Neural cell (in vitro differentiated cells): ENCODE data around the gene RALGPS2. TPM values are rescaled to one million over a fixed set of nuclear protein-coding genes. Genes with fewer than 3 reads are reported as not detected.

Experiments
- H2AFZ ChIP-seq: fragments of 200-600, 300-800 bp; sonication (generic), shearing (Covaris generic); 2 replicates; pipeline ENCODE4 v1.6.0; 2014; ENCODE audit warnings: low read depth, mild to moderate bottlenecking, antibody characterized with exemption, low read length, moderate library complexity
- H3F3A ChIP-seq: fragments of 200-600 bp; shearing (Covaris generic); 2 replicates; pipeline ENCODE4 v1.6.1; 2016; ENCODE audit warnings: mild to moderate bottlenecking, moderate library complexity, mixed read lengths, antibody characterized with exemption, low read length; ENCODE audit not compliant: insufficient read depth, poor library complexity, severe bottlenecking
- H3K27ac ChIP-seq: fragments of 200-600, 300-800 bp; sonication (generic), shearing (Covaris generic); 2 replicates; pipeline ENCODE4 v1.5.1; 2014; ENCODE audit warnings: mild to moderate bottlenecking, low read length, moderate library complexity
- H3K27me3 ChIP-seq: fragments of 300-800, 200-600 bp; sonication (generic), shearing (Covaris generic); 2 replicates; pipeline ENCODE4 v1.6.0; 2014; ENCODE audit warnings: mild to moderate bottlenecking, low read depth, low read length, moderate library complexity; ENCODE audit not compliant: insufficient read depth
- H3K36me3 ChIP-seq: fragments of 300-800, 200-600 bp; sonication (generic), shearing (Covaris generic); 2 replicates; pipeline ENCODE4 v1.5.1; 2014; ENCODE audit warnings: mild to moderate bottlenecking, antibody characterized with exemption, low read length, moderate library complexity; ENCODE audit not compliant: insufficient read depth
- H3K4me2 ChIP-seq: fragments of 300-800, 200-600 bp; sonication (generic), shearing (Covaris generic); 2 replicates; pipeline ENCODE4 v1.6.0; 2014; ENCODE audit warnings: mild to moderate bottlenecking, low read length
- H3K4me3 ChIP-seq: fragments of 300-800, 200-600 bp; sonication (generic), shearing (Covaris generic); 2 replicates; pipeline ENCODE4 v1.5.1; 2014; ENCODE audit warnings: mild to moderate bottlenecking, low read length, moderate library complexity
- H3K79me2 ChIP-seq: fragments of 200-600 bp; shearing (Covaris generic); replicated peaks from 2 replicates; pipeline ENCODE4 v1.6.0; 2014; ENCODE audit warnings: mild to moderate bottlenecking, low read length, moderate library complexity; ENCODE audit not compliant: insufficient read depth
- H3K9ac ChIP-seq: fragments of 300-800, 200-600 bp; sonication (generic), shearing (Covaris generic); 2 replicates; pipeline ENCODE4 v1.6.1; 2016; ENCODE audit warnings: mild to moderate bottlenecking, low read length, mixed read lengths
- H3K9me2 ChIP-seq: fragments of 200-600 bp; shearing (Covaris generic); 2 replicates; pipeline ENCODE4 v1.6.1; 2016; ENCODE audit warnings: mild to moderate bottlenecking, low read length, mixed read lengths; ENCODE audit not compliant: insufficient read depth
- H3K9me3 ChIP-seq: fragments of 200-600, 300-800 bp; sonication (generic), shearing (Covaris generic); 2 replicates; pipeline ENCODE4 v1.6.1; 2016; ENCODE audit warnings: mild to moderate bottlenecking, mixed run types, low read length, moderate library complexity, mixed read lengths
- H4K20me1 ChIP-seq: fragments of 200-600 bp; shearing (Covaris generic); 2 replicates; pipeline ENCODE4 v1.6.1; 2016; ENCODE audit warnings: mild to moderate bottlenecking, mixed run types; ENCODE audit not compliant: insufficient read depth
- CTCF ChIP-seq: fragments of 450-650 bp; IDR thresholded peaks from 2 replicates; pipeline ENCODE4 v1.5.1; 2014; ENCODE audit warnings: antibody characterized with exemption, mild to moderate bottlenecking, moderate library complexity; ENCODE audit not compliant: poor library complexity, severe bottlenecking
- EP300 ChIP-seq: fragments of 450-650 bp; conservative IDR thresholded peaks from 2 replicates; pipeline ENCODE4 v1.6.1; 2014; ENCODE audit warnings: antibody characterized with exemption, mild to moderate bottlenecking, moderate library complexity; ENCODE audit not compliant: poor library complexity, severe bottlenecking
- EZH2 ChIP-seq: fragments of 200-600, 300-800 bp; shearing (Covaris generic), sonication (generic); IDR thresholded peaks from 2 replicates; pipeline ENCODE4 v1.6.1; 2014; ENCODE audit warnings: antibody characterized with exemption, low read length, borderline replicate concordance, mild to moderate bottlenecking; ENCODE audit not compliant: insufficient read depth, poor library complexity, severe bottlenecking
- MXI1 ChIP-seq: fragments of 450-650 bp; conservative IDR thresholded peaks from 2 replicates; pipeline ENCODE4 v1.6.1; 2014; ENCODE audit warnings: antibody characterized with exemption, mild to moderate bottlenecking; ENCODE audit not compliant: poor library complexity, severe bottlenecking
- POLR2AphosphoS5 ChIP-seq: IDR thresholded peaks from 2 replicates; pipeline ENCODE4 v1.6.1; 2012
- RAD21 ChIP-seq: fragments of 450-650 bp; conservative IDR thresholded peaks from 2 replicates; pipeline ENCODE4 v1.6.1; 2014; ENCODE audit warnings: antibody characterized with exemption, mild to moderate bottlenecking, moderate library complexity
- SMC3 ChIP-seq: fragments of 450-650 bp; conservative IDR thresholded peaks from 2 replicates; pipeline ENCODE4 v1.6.1; 2014; ENCODE audit warnings: antibody characterized with exemption, mild to moderate bottlenecking, moderate library complexity; ENCODE audit not compliant: poor library complexity
- TAF1 ChIP-seq: IDR thresholded peaks from 2 replicates; pipeline ENCODE4 v1.6.1; 2012; ENCODE audit warnings: low read depth
- polyA plus RNA-seq: library from polyadenylated mRNA; depleted of rRNA; stranded (reverse); fragments of >200 nt; gene quantifications from 2 replicates; pipeline ENCODE4 v1.2.3, GENCODE V29; 2014
- TF ChIP-seq, protein P1 (sequence below): IDR thresholded peaks from 2 replicates; pipeline ENCODE4 v1.6.1; 2012; ENCODE audit warnings: borderline replicate concordance

The RALGPS2 gene
- polyA plus RNA-seq, 1 donor from 2014 or later: 26.6 TPM

- Histone ChIP-seq H3K27me3 (no peaks in the 10 kb centered on the region), H3K4me2 (no peak overlapping the region), H4K20me1 (no peaks in the 10 kb centered on the region), H3K79me2 (no peaks in the 10 kb centered on the region), H3K9me3 (no peaks in the 10 kb centered on the region), H3K9ac (no peak overlapping the region), H3K4me3 (no peak overlapping the region), H2AFZ (no peak overlapping the region), H3F3A (no peaks in the 10 kb centered on the region), H3K9me2 (no peaks in the 10 kb centered on the region), H3K36me3 (no peaks in the 10 kb centered on the region), H3K27ac (no peak overlapping the region)
- TF ChIP-seq MXI1 (no peak), EP300 (no peak), RAD21 (no peak), SMC3 (no peak), EZH2 (no peak)
- TF ChIP-seq, protein P1, sequence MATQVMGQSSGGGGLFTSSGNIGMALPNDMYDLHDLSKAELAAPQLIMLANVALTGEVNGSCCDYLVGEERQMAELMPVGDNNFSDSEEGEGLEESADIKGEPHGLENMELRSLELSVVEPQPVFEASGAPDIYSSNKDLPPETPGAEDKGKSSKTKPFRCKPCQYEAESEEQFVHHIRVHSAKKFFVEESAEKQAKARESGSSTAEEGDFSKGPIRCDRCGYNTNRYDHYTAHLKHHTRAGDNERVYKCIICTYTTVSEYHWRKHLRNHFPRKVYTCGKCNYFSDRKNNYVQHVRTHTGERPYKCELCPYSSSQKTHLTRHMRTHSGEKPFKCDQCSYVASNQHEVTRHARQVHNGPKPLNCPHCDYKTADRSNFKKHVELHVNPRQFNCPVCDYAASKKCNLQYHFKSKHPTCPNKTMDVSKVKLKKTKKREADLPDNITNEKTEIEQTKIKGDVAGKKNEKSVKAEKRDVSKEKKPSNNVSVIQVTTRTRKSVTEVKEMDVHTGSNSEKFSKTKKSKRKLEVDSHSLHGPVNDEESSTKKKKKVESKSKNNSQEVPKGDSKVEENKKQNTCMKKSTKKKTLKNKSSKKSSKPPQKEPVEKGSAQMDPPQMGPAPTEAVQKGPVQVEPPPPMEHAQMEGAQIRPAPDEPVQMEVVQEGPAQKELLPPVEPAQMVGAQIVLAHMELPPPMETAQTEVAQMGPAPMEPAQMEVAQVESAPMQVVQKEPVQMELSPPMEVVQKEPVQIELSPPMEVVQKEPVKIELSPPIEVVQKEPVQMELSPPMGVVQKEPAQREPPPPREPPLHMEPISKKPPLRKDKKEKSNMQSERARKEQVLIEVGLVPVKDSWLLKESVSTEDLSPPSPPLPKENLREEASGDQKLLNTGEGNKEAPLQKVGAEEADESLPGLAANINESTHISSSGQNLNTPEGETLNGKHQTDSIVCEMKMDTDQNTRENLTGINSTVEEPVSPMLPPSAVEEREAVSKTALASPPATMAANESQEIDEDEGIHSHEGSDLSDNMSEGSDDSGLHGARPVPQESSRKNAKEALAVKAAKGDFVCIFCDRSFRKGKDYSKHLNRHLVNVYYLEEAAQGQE: no peak
Observed at GRCh38 chr1:178702146-178702545, 22.9 kb upstream of the RALGPS2 start.

- Histone ChIP-seq H3K4me2 (no peak overlapping the region), H3K9me2 (no peaks in the 10 kb centered on the region), H3K9me3 (no peaks in the 10 kb centered on the region), H3K4me3 (no peak overlapping the region), H3F3A (no peaks in the 10 kb centered on the region), H3K79me2 (no peaks in the 10 kb centered on the region), H3K27ac (no peak overlapping the region), H4K20me1 (no peaks in the 10 kb centered on the region), H3K27me3 (no peaks in the 10 kb centered on the region), H2AFZ (no peak overlapping the region), H3K36me3 (no peaks in the 10 kb centered on the region), H3K9ac (no peak overlapping the region)
- TF ChIP-seq RAD21: no peak
- TF ChIP-seq TAF1: no peak
- no peak for TF ChIP-seq EP300
- TF ChIP-seq CTCF: no peak
- no peak for TF ChIP-seq MXI1
- TF ChIP-seq, protein P1: no peak
- no peak for TF ChIP-seq POLR2AphosphoS5
- no peak for TF ChIP-seq SMC3
- TF ChIP-seq EZH2: no peak
Observed at GRCh38 chr1:178704833-178705232, 20.2 kb upstream of the RALGPS2 start.
